Retinal pigment epithelial cell (primary cell): ENCODE results near the gene PPP3R1.

Experiments used
- DNase-seq: peaks from one replicate; pipeline ENCODE4 v3.0.0-alpha.2; 2010; ENCODE audit warnings: low read depth
- H3K4me3 ChIP-seq: 2 replicates; pipeline ENCODE4 v1.5.1; 2011; ENCODE audit warnings: mild to moderate bottlenecking, low read length, control low read depth, moderate library complexity
- TF ChIP-seq, protein P1 (sequence below): conservative IDR thresholded peaks from 2 replicates; pipeline ENCODE4 v1.5.1; 2011; ENCODE audit warnings: low read depth, low read length, control low read depth, inconsistent platforms

PPP3R1 gene

DNA sequence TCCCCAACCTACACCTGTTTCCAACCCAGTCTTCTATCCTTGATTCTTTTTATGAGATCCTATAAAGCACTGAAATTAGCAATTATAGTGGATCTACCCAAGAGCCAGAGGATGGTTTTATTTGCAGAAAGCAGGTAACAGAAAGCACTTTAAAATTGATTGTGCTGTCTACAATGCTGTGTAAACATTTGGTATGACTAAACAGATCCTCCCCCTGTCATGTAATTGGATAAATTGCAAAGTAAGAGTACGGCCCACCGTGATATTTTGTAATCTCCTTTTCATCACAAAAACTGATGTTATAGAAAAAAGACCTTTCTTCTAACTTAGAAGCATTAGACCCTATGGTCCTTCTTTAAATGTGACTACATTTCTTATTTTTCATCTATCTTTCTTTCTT, 11.3 kb upstream of the PPP3R1 start:
- TF ChIP-seq, protein P1, sequence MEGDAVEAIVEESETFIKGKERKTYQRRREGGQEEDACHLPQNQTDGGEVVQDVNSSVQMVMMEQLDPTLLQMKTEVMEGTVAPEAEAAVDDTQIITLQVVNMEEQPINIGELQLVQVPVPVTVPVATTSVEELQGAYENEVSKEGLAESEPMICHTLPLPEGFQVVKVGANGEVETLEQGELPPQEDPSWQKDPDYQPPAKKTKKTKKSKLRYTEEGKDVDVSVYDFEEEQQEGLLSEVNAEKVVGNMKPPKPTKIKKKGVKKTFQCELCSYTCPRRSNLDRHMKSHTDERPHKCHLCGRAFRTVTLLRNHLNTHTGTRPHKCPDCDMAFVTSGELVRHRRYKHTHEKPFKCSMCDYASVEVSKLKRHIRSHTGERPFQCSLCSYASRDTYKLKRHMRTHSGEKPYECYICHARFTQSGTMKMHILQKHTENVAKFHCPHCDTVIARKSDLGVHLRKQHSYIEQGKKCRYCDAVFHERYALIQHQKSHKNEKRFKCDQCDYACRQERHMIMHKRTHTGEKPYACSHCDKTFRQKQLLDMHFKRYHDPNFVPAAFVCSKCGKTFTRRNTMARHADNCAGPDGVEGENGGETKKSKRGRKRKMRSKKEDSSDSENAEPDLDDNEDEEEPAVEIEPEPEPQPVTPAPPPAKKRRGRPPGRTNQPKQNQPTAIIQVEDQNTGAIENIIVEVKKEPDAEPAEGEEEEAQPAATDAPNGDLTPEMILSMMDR = no peak
- no peak overlapping the region for H3K4me3 ChIP-seq
- no peak for DNase-seq

DNA sequence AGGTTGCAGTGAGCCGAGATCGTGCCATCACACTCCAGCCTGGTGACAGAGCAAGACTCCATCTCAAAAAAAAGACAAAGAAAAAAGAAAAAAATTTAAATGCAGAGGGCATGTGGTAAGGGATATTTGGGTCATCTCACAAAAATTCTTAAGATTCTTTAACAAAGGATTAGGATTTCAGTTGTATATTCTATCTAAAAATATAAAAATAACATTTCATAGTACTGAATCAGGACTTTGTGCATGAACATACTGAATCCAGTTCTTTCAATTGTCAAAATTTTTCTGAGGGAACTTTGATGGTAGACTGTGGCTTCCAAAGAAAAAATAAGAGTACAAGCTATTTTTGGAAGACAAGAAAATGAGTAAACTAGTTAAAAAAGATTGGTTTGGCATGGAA, 6.5 kb upstream of the PPP3R1 start:
- TF ChIP-seq, protein P1 = no peak
- DNase-seq = no peak

DNA sequence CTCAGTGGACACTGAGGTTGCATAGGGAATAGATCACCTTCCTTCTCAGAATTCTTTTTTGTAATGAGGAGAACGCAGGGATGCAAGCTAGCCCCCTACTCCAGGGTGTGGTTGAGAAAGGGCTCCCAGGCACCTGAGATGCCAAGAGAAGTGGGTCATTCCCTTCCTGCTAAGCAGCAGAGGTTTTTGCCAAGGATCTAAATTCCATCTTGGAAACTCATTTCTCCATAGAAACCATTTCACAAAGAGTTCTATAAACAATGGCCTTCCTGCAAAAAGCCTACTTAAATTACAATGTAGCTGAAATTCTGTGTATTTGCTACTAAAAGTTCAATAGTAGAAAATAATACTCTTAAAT, 3.7 kb upstream of the PPP3R1 start:
- DNase-seq = peak; percentile 41
- TF ChIP-seq, protein P1 = no peak
- H3K4me3 ChIP-seq = no peak overlapping the region

More for the DNA sequence above, 6.5 kb upstream of the PPP3R1 start:
- no peak overlapping the region for H3K4me3 ChIP-seq

DNA sequence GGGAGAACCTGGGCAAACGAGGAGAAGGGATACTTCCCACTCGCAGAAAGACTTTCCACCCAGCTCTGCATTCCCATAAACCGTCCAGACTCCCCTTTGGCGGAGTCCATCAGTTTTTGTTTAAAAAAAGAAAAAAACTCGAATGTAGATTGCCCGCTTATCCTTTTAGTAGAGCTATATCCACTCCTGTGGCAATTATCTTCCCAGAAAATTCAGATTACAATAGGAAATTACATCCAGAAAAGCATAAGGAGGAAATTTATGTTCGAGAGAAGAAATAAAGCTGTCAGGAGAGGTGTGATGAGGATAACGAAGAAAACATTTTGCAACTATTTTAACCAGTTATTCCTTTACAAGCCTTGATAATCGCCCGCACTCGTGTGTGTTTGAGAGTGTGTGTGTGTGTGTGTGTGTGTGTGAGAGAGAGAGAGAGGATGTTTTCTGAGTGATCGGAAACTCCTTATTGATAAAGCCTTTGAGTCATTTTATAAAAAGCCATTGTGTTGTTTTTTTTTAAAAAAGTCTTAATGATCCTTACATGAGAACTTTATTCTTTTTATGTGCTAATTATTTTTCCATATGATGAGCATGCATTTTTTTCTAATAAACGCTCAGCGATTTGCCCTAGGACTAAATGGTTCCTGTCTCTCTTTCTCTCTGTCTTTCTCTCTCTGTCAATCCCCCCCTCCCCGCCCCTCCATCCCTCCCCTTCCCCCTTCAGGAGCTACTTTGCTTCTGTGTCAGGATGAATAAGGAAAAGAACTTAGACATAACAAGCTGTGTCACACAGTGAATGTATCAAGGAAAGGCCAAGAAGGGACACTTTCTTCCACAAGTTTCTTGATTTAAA, 1.1 kb upstream of the PPP3R1 start:
- TF ChIP-seq, protein P1 = no peak
- no peak for DNase-seq
- H3K4me3 ChIP-seq = peak overlapping the region; percentile 90

DNA sequence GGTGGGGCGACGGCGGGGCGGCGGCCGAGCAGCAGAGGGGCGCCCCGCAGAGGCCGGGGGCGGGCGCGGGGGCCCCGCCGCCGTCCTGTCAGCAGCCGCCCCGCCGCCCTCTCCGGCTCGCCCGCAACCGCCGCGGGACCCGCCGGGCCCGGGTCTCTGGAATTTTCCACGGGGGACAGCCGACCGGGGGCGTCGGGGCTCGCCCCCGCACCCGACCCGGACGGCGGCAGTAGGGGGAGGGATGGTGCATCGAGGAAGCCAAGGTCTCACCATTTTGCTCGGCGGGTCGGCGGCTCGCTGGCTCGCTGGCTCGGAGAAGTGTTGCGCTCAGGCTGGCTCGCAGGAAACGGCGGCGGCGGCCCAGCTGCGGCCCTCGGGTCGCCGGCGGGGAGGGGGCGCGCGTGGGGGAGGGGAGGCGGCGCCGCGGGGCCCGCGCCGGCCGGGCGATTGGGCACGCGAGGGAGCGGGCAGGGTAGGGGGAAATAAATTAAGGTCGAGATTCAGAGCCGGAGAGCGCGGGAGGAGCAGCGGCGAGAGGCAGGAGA, 405 bp downstream of the PPP3R1 start:
- TF ChIP-seq, protein P1 = no peak
- peak overlapping the region; percentile 88 for H3K4me3 ChIP-seq
- no peak for DNase-seq

DNA sequence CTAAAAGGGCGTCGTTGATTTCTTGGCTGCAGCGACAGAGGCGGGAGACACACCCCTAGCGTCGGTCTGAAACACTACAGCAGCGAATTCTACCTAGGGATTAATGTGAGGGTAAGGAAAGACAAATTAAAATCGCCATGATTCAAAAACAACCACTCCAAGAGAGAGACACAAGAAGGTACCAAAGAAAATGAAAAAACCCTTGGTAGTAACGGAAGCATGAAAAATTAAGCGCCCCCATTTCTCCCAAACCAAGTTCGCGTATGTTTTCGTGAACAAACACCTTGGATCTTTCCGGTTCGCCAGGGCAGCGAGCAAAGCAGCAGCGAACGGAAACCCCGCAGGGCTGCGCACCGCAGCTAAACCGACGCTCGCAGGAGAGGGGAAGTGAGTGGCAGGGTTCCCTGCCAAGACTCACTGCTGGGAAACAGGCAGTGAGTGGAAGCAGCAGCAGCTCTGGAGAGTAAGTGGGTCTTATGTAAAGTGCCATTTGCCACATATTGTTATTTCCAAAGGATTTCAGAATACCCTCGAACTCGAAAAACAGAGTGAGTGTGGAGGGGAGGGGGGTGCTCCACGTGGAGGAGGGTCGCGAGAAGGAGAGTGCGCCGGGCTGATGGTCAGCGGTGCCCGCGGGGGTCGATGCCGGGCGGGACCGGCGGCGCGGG, 1.0 kb downstream of the PPP3R1 start:
- peak overlapping the region; percentile 88 for H3K4me3 ChIP-seq
- TF ChIP-seq, protein P1 = peak; percentile 72
- DNase-seq = peak; percentile 58
